SK-N-SH treated with all-trans-retinoic acid at 6 μM for 48 hours (cell line): ENCODE results near the gene SAMD11.

ENCODE experiments used
- BACH2 ChIP-seq: fragments of 250-450 bp; sonication (Bioruptor Pico); IDR thresholded peaks from 2 replicates; pipeline ENCODE4 v1.9.0; 2021; ENCODE audit warnings: mild to moderate bottlenecking, borderline replicate concordance
- ESRRG ChIP-seq: fragments of 250-450 bp; sonication (Bioruptor Pico); IDR thresholded peaks from 2 replicates; pipeline ENCODE4 v1.6.1; 2021; ENCODE audit warnings: mild to moderate bottlenecking
- GLIS3 ChIP-seq: fragments of 250-450 bp; sonication (Bioruptor Pico); IDR thresholded peaks from 2 replicates; pipeline ENCODE4 v1.5.0; 2020; ENCODE audit warnings: mild to moderate bottlenecking, moderate library complexity
- TCF4 ChIP-seq: fragments of 250-450 bp; sonication (Bioruptor Pico); IDR thresholded peaks from 2 replicates; pipeline ENCODE4 v1.8.0; 2021; ENCODE audit warnings: mild to moderate bottlenecking, moderate library complexity, borderline replicate concordance
- TOX ChIP-seq: fragments of 250-450 bp; sonication (Bioruptor Pico); IDR thresholded peaks from 2 replicates; pipeline ENCODE4 v1.8.0; 2021; ENCODE audit warnings: mild to moderate bottlenecking, moderate library complexity, borderline replicate concordance
- ZC3H10 ChIP-seq: fragments of 250-450 bp; sonication (Bioruptor Pico); IDR thresholded peaks from 2 replicates; pipeline ENCODE4 v1.5.1; 2021; ENCODE audit warnings: mild to moderate bottlenecking, moderate library complexity
- ZFP3 ChIP-seq: fragments of 250-450 bp; sonication (Bioruptor Pico); IDR thresholded peaks from 2 replicates; pipeline ENCODE4 v1.5.0; 2020; ENCODE audit warnings: mild to moderate bottlenecking, moderate library complexity
- ZFP30 ChIP-seq: fragments of 450-650 bp; formaldehyde crosslinking; IDR thresholded peaks from 2 replicates; pipeline ENCODE4 v1.5.0; 2022; ENCODE audit warnings: mild to moderate bottlenecking, moderate library complexity
- ZNF565 ChIP-seq: fragments of 450-650 bp; formaldehyde crosslinking; conservative IDR thresholded peaks from 2 replicates; pipeline ENCODE4 v1.5.0; 2020; ENCODE audit warnings: low read depth, mild to moderate bottlenecking, moderate library complexity
- ZNF70 ChIP-seq: fragments of 450-650 bp; formaldehyde crosslinking; IDR thresholded peaks from 2 replicates; pipeline ENCODE4 v1.5.0; 2020; ENCODE audit warnings: mild to moderate bottlenecking, moderate library complexity
- TF ChIP-seq, protein P1 (sequence below): fragments of 250-450 bp; sonication (Bioruptor Pico); IDR thresholded peaks from 2 replicates; pipeline ENCODE4 v1.8.0; 2020; ENCODE audit warnings: mild to moderate bottlenecking, moderate library complexity, borderline replicate concordance
- TF ChIP-seq, protein P2 (sequence below): fragments of 250-450 bp; sonication (Bioruptor Pico); IDR thresholded peaks from 2 replicates; pipeline ENCODE4 v1.5.1; 2020; ENCODE audit warnings: low read depth, mild to moderate bottlenecking, moderate library complexity
- TF ChIP-seq, protein P3 (sequence below): fragments of 250-450 bp; sonication (Bioruptor Pico); IDR thresholded peaks from 2 replicates; pipeline ENCODE4 v1.5.1; 2021; ENCODE audit warnings: mild to moderate bottlenecking, moderate library complexity

GRCh38 chr1:981955-982558 is 58.3 kb downstream of the SAMD11 start, which contains the start of gene PERM1:
- no peak for TF ChIP-seq ZFP3 (CRISPR knock-in tag)
- TF ChIP-seq, protein P1, sequence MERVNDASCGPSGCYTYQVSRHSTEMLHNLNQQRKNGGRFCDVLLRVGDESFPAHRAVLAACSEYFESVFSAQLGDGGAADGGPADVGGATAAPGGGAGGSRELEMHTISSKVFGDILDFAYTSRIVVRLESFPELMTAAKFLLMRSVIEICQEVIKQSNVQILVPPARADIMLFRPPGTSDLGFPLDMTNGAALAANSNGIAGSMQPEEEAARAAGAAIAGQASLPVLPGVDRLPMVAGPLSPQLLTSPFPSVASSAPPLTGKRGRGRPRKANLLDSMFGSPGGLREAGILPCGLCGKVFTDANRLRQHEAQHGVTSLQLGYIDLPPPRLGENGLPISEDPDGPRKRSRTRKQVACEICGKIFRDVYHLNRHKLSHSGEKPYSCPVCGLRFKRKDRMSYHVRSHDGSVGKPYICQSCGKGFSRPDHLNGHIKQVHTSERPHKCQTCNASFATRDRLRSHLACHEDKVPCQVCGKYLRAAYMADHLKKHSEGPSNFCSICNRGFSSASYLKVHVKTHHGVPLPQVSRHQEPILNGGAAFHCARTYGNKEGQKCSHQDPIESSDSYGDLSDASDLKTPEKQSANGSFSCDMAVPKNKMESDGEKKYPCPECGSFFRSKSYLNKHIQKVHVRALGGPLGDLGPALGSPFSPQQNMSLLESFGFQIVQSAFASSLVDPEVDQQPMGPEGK (CRISPR knock-in tag), result no peak
- no peak for TF ChIP-seq GLIS3 (CRISPR knock-in tag)
- no peak for TF ChIP-seq ZFP30 (CRISPR knock-in tag)
- TF ChIP-seq ZNF565 (CRISPR knock-in tag), result no peak
- no peak for TF ChIP-seq TOX (CRISPR knock-in tag)
- TF ChIP-seq, protein P2, sequence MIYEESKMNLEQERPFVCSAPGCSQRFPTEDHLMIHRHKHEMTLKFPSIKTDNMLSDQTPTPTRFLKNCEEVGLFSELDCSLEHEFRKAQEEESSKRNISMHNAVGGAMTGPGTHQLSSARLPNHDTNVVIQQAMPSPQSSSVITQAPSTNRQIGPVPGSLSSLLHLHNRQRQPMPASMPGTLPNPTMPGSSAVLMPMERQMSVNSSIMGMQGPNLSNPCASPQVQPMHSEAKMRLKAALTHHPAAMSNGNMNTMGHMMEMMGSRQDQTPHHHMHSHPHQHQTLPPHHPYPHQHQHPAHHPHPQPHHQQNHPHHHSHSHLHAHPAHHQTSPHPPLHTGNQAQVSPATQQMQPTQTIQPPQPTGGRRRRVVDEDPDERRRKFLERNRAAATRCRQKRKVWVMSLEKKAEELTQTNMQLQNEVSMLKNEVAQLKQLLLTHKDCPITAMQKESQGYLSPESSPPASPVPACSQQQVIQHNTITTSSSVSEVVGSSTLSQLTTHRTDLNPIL, result no peak
- no peak for TF ChIP-seq ESRRG (CRISPR knock-in tag)
- no peak for TF ChIP-seq ZNF70 (CRISPR knock-in tag)
- no peak for TF ChIP-seq TCF4 (CRISPR knock-in tag)
- TF ChIP-seq, protein P3, sequence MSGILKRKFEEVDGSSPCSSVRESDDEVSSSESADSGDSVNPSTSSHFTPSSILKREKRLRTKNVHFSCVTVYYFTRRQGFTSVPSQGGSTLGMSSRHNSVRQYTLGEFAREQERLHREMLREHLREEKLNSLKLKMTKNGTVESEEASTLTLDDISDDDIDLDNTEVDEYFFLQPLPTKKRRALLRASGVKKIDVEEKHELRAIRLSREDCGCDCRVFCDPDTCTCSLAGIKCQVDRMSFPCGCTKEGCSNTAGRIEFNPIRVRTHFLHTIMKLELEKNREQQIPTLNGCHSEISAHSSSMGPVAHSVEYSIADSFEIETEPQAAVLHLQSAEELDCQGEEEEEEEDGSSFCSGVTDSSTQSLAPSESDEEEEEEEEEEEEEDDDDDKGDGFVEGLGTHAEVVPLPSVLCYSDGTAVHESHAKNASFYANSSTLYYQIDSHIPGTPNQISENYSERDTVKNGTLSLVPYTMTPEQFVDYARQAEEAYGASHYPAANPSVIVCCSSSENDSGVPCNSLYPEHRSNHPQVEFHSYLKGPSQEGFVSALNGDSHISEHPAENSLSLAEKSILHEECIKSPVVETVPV, result no peak
- no peak for TF ChIP-seq BACH2
- no peak for TF ChIP-seq ZC3H10
